HL-60 (cell line): ENCODE results near the gene PAMR1.

Source experiments
- CTCF ChIP-seq: IDR thresholded peaks from one replicate; pipeline ENCODE4 v1.5.1; 2011; ENCODE audit warnings: low read length, control low read depth, inconsistent platforms; ENCODE audit not compliant: insufficient read depth
- GABPA ChIP-seq: IDR thresholded peaks from 2 replicates; pipeline ENCODE4 v1.6.1; 2012; ENCODE audit warnings: low read depth
- REST ChIP-seq: IDR thresholded peaks from 2 replicates; pipeline ENCODE4 v1.6.1; 2012; ENCODE audit warnings: low read depth; ENCODE audit not compliant: insufficient replicate concordance

GRCh38 chr11:35414776-35415175 lies 110.6 kb downstream of the PAMR1 start:
- TF ChIP-seq CTCF (no peak), REST (no peak), GABPA (no peak)
